ENCODE measurements around the gene SPATA33.

Gene SPATA33

GRCh38 chr16:89657442-89658220 is at the start of gene SPATA33, which contains the start of gene CHMP1A:
SPATA33 (plus strand) TSS chr16:89657836; CDS start chr16:89657912, 76 bp downstream.
CHMP1A (minus strand) TSS chr16:89657708; CDS start chr16:89657588, 120 bp downstream.
- peak; percentile 90 for DNase-seq

- DNase-seq: no peak
These were observed 49.5 kb upstream of the SPATA33 start for GRCh38 chr16:89607937-89608740.

- DNase-seq: no peak
These were observed 47.6 kb upstream of the SPATA33 start for GRCh38 chr16:89610108-89610453.

- no peak for DNase-seq
These were observed 45.0 kb upstream of the SPATA33 start for GRCh38 chr16:89612415-89613166.

- no peak for DNase-seq
These were observed 44.2 kb upstream of the SPATA33 start, which contains the start of gene DPEP1 for GRCh38 chr16:89613231-89613953. DPEP1 (plus strand) TSS chr16:89613642; CDS start chr16:89630411, 16,769 bp downstream.

GRCh38 chr16:89613954-89614459 is 43.6 kb upstream of the SPATA33 start:
- DNase-seq: no peak

- no peak for DNase-seq
These were observed 42.5 kb upstream of the SPATA33 start for GRCh38 chr16:89615176-89615575.

- no peak for DNase-seq
These were observed 42.0 kb upstream of the SPATA33 start for GRCh38 chr16:89615596-89616090.

GRCh38 chr16:89616623-89617022 is 41.0 kb upstream of the SPATA33 start:
- peak; percentile 12 for DNase-seq

- DNase-seq: no peak
These were observed 40.6 kb upstream of the SPATA33 start for GRCh38 chr16:89617036-89617435.

GRCh38 chr16:89618109-89618998 is 39.3 kb upstream of the SPATA33 start:
- DNase-seq: no peak

GRCh38 chr16:89619840-89620239 is 37.8 kb upstream of the SPATA33 start:
- no peak for DNase-seq

- no peak for DNase-seq
These were observed 37.2 kb upstream of the SPATA33 start for GRCh38 chr16:89620406-89620841.

GRCh38 chr16:89621136-89621697 is 36.4 kb upstream of the SPATA33 start:
- no peak for DNase-seq

- no peak for DNase-seq
These were observed 35.8 kb upstream of the SPATA33 start for GRCh38 chr16:89621698-89622409.

- DNase-seq: no peak
These were observed 34.0 kb upstream of the SPATA33 start for GRCh38 chr16:89623511-89624261.

GRCh38 chr16:89624777-89625761 is 32.6 kb upstream of the SPATA33 start:
- no peak for DNase-seq
